DND-41 (cell line): ENCODE measurements around the gene SLC35G3.
A peak's percentile ranks its signal among the peaks of the same experiment; 100 is the strongest.

ENCODE experiments used
- ATAC-seq: fragments of 200-7000 bp; cut with Tn5 transposase; 3 replicates; pipeline ENCODE4 v1.9.1; 2021; ENCODE audit warnings: low read depth; ENCODE audit not compliant: insufficient read depth
- DNase-seq: peaks from one replicate; pipeline ENCODE4 v3.0.0-alpha.2; 2020
- H2AFZ ChIP-seq: 2 replicates; pipeline ENCODE4 v1.6.0; 2012; ENCODE audit warnings: low read depth, low read length
- H3K27ac ChIP-seq: 2 replicates; pipeline ENCODE4 v1.5.1; 2012; ENCODE audit warnings: low read length, inconsistent platforms
- H3K27me3 ChIP-seq: fragments of 200-600 bp; sonication (generic); 2 replicates; pipeline ENCODE4 v1.6.0; 2012; ENCODE audit warnings: low read length, mild to moderate bottlenecking, inconsistent platforms; ENCODE audit not compliant: insufficient read depth, poor library complexity
- H3K36me3 ChIP-seq: 2 replicates; pipeline ENCODE4 v1.5.1; 2012; ENCODE audit warnings: low read length, inconsistent platforms; ENCODE audit not compliant: insufficient read depth
- H3K4me1 ChIP-seq: 2 replicates; pipeline ENCODE4 v1.5.1; 2012; ENCODE audit warnings: mild to moderate bottlenecking, low read length; ENCODE audit not compliant: insufficient read depth
- H3K4me2 ChIP-seq: 2 replicates; pipeline ENCODE4 v1.6.0; 2012; ENCODE audit warnings: mild to moderate bottlenecking, moderate library complexity, low read length, inconsistent platforms; ENCODE audit not compliant: insufficient read depth
- H3K4me3 ChIP-seq, 2 experiments: fragments of 200-600 bp in 1 of 2; shearing (Covaris generic) in 1 of 2; 2 replicates each; pipeline ENCODE4 v1.5.1; 2012 to 2016; ENCODE audit warnings: inconsistent platforms in 2 of 2, low read length in 2 of 2, mild to moderate bottlenecking in 2 of 2, low read depth in 1 of 2, moderate library complexity in 1 of 2
- H3K79me2 ChIP-seq: 2 replicates; pipeline ENCODE4 v1.6.0; 2012; ENCODE audit warnings: low read length, inconsistent platforms; ENCODE audit not compliant: insufficient read depth
- H3K9ac ChIP-seq: 2 replicates; pipeline ENCODE4 v1.6.0; 2012; ENCODE audit warnings: low read depth, mild to moderate bottlenecking, inconsistent platforms, low read length, moderate library complexity
- H3K9me3 ChIP-seq: 2 replicates; pipeline ENCODE4 v1.5.1; 2012; ENCODE audit warnings: low read length, moderate library complexity, mild to moderate bottlenecking, inconsistent platforms; ENCODE audit not compliant: insufficient read depth, severe bottlenecking
- H4K20me1 ChIP-seq: 2 replicates; pipeline ENCODE4 v1.6.0; 2012; ENCODE audit warnings: low read length; ENCODE audit not compliant: insufficient read depth
- CTCF ChIP-seq: IDR thresholded peaks from 2 replicates; pipeline ENCODE4 v1.5.1; 2012; ENCODE audit warnings: borderline replicate concordance, low read length, moderate library complexity, mild to moderate bottlenecking; ENCODE audit not compliant: poor library complexity, severe bottlenecking; ENCODE audit errors: extremely low read depth
- EZH2 ChIP-seq: IDR thresholded peaks from 3 replicates; pipeline ENCODE4 v1.6.1; 2012; ENCODE audit warnings: borderline replicate concordance, low read depth, mild to moderate bottlenecking, moderate library complexity, low read length, inconsistent platforms; ENCODE audit not compliant: severe bottlenecking

SLC35G3 gene

DNA sequence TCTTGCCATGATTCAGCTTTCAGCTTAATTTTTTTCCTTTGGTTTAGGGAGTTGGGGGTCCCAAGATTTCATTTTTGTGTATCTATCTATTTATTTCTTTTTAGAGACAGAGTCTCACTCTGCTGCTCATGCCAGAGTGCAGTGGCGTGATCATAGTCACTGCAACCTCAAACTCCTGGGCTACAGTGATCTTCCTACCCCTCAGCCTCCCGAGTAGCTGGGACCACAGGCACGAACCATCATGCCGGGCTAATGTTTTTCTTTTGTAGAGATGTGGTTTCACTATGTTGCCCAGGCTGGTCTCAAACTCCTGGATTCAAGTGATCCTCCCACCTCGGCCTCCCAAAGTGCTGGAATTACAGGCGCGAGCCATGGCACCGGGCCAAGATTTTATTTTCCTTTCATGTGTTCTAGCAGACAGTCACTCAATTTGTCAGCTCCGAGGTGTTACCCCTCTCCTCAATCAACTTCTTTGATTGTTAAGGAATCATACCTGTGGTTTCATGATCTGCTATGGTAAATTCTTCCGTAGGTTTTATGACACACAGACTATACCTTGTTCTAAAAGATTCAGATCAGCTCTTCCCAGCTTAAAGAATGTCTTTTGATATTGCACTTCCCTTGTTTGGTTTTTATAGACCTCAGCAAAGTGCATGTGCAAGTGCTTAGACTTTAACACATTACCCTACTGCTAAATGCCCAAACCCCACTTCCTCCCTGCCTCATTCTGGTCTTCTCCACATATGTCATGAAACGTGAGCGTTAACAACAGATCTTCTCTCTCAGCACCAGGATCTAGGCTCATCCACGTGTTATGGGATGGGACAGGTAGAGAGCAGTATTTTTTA, 33.6 kb downstream of the SLC35G3 start:
- Histone ChIP-seq H3K9me3 (no peaks in the 10 kb centered on the region), H3K27me3 (peaks cover 2% of the 10 kb centered on the region), H3K27ac (no peak overlapping the region), H4K20me1 (no peaks in the 10 kb centered on the region), H3K4me1 (no peaks in the 10 kb centered on the region), H2AFZ (no peak overlapping the region), H3K79me2 (no peaks in the 10 kb centered on the region), H3K36me3 (no peaks in the 10 kb centered on the region), H3K4me3 (no peak overlapping the region), H3K9ac (no peak overlapping the region), H3K4me2 (no peak overlapping the region)
- no peak for TF ChIP-seq CTCF
- TF ChIP-seq EZH2 = no peak
- no peak for DNase-seq
- peak; percentile 22; the same call in 1 of the 3 replicates for ATAC-seq

DNA sequence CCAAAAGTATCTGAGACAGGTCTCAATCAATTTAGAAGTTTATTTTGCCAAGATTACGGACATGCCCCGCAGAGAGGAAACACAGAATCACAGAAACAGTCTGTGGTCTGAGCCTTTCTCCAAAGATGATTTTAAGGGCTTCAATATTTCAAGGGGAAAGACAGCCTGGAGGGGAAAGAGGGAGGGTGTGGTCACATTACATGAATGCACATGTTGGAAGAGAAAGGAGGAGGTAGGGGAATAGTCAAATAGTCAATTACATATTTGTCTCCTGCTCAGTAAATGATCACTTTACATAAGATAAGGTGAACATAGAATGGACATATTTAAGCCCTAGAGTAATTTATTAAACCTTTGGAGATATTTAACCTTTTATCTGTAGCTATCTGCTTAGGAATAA, 34.3 kb downstream of the SLC35G3 start:
- H3K79me2 ChIP-seq = no peaks in the 10 kb centered on the region
- no peak for ATAC-seq
- H3K4me1 ChIP-seq = no peaks in the 10 kb centered on the region

DNA sequence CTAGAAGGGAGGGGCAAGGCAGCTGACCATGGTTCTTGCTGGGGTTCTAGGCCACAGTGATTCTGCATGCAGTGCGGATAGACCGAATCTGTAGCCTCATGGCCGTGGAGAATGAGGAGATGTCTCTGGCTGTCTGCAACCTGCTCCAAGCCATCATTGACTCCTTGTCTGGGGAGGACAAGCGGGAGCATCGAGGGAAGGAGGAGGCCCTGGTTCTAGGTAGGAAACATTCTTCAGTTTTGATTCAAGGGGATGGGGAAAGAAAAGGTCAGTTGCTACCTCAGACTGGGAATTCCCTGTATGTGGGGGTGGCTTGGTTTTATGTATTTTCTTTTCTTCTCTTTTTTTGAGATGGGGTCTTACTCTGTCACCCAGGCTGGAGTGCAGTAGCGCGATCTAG, 38.9 kb downstream of the SLC35G3 start:
- ATAC-seq = no peak

More for the DNA sequence above, 34.3 kb downstream of the SLC35G3 start:
- TF ChIP-seq CTCF = no peak
- no peak for TF ChIP-seq EZH2
- no peak overlapping the region for H3K9ac ChIP-seq
- no peak overlapping the region for H3K4me2 ChIP-seq
- no peak overlapping the region for H2AFZ ChIP-seq
- H3K9me3 ChIP-seq = no peaks in the 10 kb centered on the region
- no peak overlapping the region for H3K4me3 ChIP-seq
- no peak for DNase-seq
- no peaks in the 10 kb centered on the region for H3K36me3 ChIP-seq
- no peaks in the 10 kb centered on the region for H4K20me1 ChIP-seq
- no peak overlapping the region for H3K27ac ChIP-seq
- peaks cover 2% of the 10 kb centered on the region for H3K27me3 ChIP-seq

More for the DNA sequence above, 38.9 kb downstream of the SLC35G3 start:
- Histone ChIP-seq H2AFZ (no peak overlapping the region), H3K79me2 (no peaks in the 10 kb centered on the region), H3K4me2 (no peak overlapping the region), H3K27me3 (peaks cover 5% of the 10 kb centered on the region), H3K36me3 (no peaks in the 10 kb centered on the region), H3K9me3 (no peaks in the 10 kb centered on the region), H4K20me1 (no peaks in the 10 kb centered on the region), H3K4me3 (no peak overlapping the region), H3K4me1 (no peaks in the 10 kb centered on the region), H3K9ac (no peak overlapping the region), H3K27ac (no peak overlapping the region)
- DNase-seq = no peak
- TF ChIP-seq CTCF = no peak
- TF ChIP-seq EZH2 = no peak
